SHP77 (cell line): ENCODE measurements around the gene CACNA2D4.

ENCODE experiments used
- DNase-seq, 2 experiments: peaks; one replicate each; lab custom pipeline; 2025; lab: John Stamatoyannopoulos, UW

CACNA2D4 gene

GRCh38 chr12:1885599-1886245 lies 32.7 kb downstream of the CACNA2D4 start:
- no peak for DNase-seq

DNA sequence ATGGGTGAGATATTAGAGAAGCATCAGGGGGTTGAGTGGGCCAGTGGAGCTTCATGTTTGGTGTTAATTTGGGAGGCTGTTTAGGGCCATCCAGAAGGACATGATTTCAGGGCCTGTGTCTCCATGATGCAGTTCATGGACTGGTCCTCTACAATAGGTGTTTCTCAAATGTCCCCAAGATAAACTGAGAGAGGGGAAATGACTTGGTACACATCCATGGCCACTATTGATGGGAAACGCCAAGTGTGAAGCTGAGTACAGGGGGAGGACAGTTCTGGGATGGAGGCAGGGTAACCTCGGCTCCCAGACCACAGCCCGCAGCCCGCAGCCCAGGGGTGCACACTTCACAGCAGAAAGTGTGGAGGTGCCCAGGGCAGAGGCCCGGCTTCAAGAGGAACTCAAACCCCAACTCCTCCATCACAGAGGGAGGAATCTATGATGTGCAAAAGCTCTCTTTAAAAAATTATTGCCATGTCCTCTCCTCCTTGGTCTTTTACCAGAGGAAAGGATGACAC lies 33.3 kb downstream of the CACNA2D4 start:
- no peak for DNase-seq

DNA sequence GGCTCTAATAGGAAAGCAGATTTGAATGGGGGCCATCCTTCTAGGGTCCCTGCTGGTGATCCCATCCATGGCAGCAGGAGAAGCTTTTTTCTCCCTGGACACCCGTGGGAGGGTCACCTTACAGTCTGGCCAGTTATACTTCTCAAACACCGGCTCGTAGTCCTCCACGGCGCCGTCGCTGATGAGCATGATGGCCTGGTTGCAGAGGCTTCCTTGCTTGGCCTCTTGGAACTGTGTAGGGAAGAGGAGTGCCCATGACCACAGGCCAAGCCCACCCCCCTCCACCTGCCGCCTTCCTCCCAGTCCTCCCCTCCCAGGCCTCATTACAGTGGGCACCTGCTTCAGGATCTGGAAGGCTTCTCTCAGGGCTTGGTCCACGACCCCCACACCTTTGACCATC lies 33.8 kb downstream of the CACNA2D4 start:
- DNase-seq, result no peak

GRCh38 chr12:1883513-1883912 lies 34.9 kb downstream of the CACNA2D4 start:
- no peak for DNase-seq

DNA sequence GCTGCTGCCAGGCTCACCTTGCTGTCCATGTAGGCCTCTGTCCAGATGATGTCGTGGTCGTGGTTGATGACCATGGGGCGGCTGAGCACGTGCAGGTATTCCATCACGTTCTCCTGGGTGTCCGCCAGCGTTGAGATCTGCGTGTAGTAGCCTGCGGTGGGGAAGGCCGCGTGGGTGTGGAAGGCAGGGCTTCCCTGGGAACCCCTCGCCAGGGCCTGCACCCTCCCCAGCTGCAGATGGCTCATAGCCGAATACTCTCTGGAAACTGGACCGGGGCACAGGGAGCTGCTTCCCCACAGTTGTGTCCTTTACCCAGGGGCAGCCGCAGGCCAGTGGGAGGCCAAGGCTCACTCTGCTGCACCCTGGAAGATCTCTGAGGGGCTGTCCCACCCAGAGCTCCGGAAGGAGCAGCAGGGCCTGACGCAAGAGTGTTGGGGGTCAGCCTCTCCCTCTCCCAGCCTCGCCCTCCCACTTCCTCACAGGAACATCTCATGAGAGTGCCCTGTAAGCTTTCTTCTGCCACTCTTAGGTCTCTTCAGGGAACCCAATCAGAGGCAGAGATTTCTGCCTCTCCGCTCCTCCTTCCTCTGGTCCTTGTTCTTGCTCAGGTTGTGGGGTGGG lies 35.5 kb downstream of the CACNA2D4 start:
- DNase-seq, result no peak

DNA sequence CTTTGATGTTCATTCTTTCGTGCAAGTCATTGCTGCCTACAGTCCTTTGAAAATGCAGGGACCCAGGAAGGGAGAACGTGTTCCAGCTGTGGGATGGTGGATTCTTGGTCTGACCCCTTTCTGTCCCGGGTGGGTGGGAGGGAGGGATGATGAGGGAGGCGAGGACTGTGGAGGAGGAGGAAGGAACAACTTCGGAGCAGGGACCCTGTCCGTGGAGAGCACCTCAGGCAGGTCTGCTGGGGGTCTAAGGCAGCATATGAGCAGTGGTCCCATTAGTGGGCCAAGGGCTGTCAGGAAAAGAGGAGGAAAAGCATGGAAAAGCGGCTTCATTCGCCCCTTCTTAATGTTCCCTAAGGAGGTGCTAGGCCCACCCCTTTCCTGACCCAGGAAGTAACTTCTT lies 36.0 kb downstream of the CACNA2D4 start:
- DNase-seq, result no peak

- no peak for DNase-seq
Measured at GRCh38 chr12:1881936-1882335, 36.5 kb downstream of the CACNA2D4 start.

DNA sequence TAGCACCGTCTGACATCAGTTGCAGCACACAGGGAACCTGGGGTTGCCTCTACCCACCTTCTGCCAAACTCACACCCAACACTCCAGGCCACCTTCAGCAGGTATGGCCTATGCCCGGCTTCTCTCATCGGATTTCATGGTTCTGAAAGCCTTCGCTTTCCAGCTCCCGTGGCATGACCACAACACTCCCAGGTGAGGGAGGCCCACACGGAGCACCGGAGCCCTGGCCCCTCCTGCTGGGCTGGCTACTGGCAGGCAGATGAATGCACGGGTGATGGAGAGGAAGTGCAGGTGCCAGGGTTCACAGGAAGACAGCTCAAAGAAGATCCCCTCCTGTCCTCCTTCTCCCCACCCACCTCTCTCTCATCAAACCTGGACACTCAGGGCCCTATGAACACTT lies 37.2 kb downstream of the CACNA2D4 start:
- DNase-seq, result no peak

- no peak for DNase-seq
Measured at GRCh38 chr12:1880876-1881275, 37.6 kb downstream of the CACNA2D4 start.

DNA sequence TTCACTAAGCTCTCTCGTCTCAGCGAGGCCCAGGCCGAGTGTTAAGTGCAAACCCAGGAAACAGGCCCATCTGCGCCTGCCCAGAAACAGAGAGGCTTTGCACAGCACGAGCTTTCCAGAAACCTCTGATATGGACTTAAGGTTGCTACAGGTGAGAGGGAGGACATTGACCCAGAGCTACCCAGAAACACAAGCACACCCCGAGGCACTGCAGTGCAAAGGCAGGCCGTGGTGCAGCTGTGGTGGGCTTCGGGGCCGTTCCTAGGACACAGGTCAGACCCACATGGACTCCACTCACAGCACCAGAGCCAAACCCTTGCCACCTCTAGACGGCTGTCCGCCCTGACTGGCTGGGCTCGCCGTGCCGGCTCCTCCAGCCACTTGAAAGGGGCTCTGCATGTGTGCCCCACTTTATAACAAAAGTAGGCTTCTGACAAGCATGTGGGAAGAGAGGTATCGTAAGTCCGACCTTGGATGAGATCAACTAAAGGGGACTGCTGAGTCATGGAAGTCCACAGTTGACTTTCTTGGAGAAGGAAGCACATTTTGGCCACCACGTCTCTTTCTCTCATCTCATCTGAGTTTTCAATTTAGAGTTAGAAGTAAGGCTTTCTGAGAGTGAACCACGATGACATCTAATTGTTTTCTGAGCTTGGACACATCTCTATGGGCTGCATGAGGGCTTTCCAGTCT lies 38.2 kb downstream of the CACNA2D4 start:
- no peak for DNase-seq

DNA sequence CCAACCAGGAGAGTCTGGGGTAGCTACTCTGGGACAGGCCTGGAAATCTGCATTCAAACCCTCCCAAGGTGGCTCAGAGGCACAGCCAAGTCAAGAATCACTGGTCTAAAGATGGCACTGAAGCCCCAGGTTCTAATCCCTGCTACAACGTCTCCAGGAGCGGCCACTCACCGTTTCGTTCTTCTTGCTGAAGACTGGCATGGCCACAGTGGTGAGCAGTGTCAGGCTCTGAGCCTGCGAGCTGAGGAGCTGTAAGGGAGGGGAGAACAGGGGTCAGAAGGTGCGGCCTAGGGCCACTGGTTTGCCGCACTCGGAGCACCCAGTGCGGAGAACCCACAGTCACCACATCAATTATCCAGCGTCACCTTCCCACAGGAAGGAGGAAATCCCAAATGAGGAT lies 38.8 kb downstream of the CACNA2D4 start:
- DNase-seq, result no peak

DNA sequence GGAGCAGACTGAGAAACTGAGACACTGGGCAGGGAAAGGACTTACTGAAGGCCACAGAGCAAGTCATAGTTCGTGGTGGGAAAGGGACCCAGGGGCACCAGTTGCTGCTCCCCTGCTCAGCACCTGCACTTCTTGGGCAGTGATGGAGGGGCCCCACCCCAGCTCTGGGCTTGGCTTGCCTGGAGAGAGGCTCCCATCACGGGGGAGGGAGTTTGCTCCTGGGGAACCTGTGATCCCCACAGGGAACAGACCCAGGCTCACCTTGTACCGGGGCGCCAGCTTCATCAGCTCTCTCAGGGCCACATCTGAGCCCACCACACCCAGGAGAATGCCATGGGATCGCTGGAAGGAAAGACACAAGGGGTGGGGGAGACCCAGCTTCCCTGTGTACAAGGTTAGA lies 39.8 kb downstream of the CACNA2D4 start:
- DNase-seq, result no peak

- no peak for DNase-seq
Measured at GRCh38 chr12:1878214-1878613, 40.2 kb downstream of the CACNA2D4 start.

- no peak for DNase-seq
Measured at GRCh38 chr12:1877169-1877878, 41.1 kb downstream of the CACNA2D4 start.

DNA sequence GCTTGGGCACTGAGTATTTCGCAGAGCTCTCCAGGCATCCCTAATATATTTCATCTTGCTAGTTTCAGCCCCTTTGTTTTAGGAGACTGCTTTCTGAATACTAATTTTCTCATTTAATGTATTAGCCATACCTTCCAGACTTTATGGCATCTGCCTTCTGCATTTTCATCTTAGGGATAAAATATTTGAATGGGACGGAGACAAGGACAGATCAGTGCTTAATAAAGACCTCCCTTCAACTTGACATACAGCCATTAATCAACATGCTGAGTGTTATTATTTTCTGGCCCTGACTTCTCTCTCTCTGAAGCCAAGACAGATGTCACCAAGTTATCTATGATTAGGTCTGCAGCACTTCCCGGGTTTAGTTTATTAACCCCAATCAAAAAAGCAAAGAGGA lies 42.4 kb downstream of the CACNA2D4 start:
- DNase-seq, result no peak

GRCh38 chr12:1875608-1876007 lies 42.8 kb downstream of the CACNA2D4 start:
- DNase-seq, result no peak

- no peak for DNase-seq
Measured at GRCh38 chr12:1873531-1874510, 44.6 kb downstream of the CACNA2D4 start.

GRCh38 chr12:1872448-1872847 lies 46.0 kb downstream of the CACNA2D4 start:
- no peak for DNase-seq

DNA sequence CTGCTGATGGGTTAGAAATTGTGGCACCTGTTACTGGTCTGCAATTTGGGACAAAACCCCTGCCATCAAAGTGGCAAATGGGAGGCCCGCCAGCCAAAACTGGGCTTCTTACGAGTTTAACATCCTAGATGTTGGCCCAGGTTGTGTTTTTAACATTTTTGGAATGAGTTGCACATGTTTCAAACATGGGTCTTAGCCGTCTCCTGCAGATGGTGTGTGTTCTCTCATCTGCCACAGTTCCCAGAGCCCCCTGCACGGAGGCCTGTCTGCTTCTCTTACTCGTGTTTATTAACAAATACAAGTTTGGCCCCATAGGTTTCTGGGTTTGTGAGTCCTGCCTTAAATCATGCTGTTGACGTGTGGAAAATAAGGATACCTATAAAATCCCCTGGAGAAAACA lies 46.5 kb downstream of the CACNA2D4 start:
- DNase-seq, result no peak

- DNase-seq, result no peak
Measured at GRCh38 chr12:1870998-1871917, 47.2 kb downstream of the CACNA2D4 start.
